ENCODE results near the gene NSUN4.
"Not testable (repeated sequence)": the region's sequence is repeated elsewhere in the genome, so short reads cannot be mapped to it uniquely, and the experiment has no call there.

The NSUN4 gene

DNA sequence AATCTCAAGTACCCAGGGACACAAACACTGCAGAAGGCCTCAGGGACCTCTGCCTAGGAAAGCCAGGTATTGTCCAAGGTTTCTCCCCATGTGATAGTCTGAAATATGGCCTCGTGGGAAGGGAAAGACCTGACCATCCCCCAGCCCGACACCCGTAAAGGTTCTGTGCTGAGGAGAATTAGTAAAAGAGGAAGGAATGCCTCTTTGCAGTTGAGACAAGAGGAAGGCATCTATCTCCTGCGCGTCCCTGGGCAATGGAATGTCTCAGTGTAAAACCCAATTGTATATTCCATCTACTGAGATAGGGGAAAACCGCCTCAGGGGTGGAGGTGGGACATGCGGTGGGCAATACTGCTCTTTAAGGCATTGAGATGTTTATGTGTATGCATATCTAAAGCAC is 10.8 kb upstream of the NSUN4 start:
- Histone ChIP-seq H3K27ac (ENCODE audit: low read length) (peak overlapping the region; percentile 100), H3K4me3 (ENCODE audit: low read length) (peak overlapping the region; percentile 95)

DNA sequence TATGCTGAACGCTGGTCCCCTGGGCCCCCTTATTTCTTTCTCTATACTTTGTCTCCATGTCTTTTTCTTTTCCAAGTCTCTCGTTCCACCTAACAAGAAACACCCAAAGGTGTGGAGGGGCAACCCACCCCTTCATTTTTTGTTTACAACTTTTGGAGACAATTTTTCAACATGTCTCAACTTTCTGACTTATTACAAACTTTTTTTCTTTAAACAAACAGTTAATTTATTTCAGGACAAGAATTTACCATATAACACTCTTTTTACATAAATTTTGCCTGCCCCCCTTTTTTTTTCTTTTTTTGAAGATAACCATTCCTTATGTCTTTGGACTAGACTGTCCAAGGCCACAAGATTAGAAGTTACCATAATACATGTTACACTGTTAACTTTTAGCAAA is 10.2 kb upstream of the NSUN4 start:
- Histone ChIP-seq H3K4me3 (ENCODE audit: low read length) (peak overlapping the region; percentile 95), H3K79me2 (ENCODE audit: low read length) (peaks cover 74% of the 10 kb centered on the region), H3K4me2 (ENCODE audit: low read length) (peak overlapping the region; percentile 82), H3K27ac (ENCODE audit: low read length) (peak overlapping the region; percentile 100), H3K9ac (ENCODE audit: low read length) (peak overlapping the region; percentile 95), H3K36me3 (replicated peaks; ENCODE audit: low read depth, low read length) (peaks cover 14% of the 10 kb centered on the region), H3K4me1 (ENCODE audit: low read length) (peaks cover 57% of the 10 kb centered on the region)
- H2AFZ ChIP-seq (ENCODE audit: low read depth, low read length); H3K9me3 ChIP-seq (ENCODE audit: insufficient read depth, low read length); H4K20me1 ChIP-seq (ENCODE audit: insufficient read depth, low read length); H3K27me3 ChIP-seq (ENCODE audit: low read depth, low read length): not testable (repeated sequence)

More for the DNA sequence above, 10.8 kb upstream of the NSUN4 start:
- H3K36me3 ChIP-seq (replicated peaks; ENCODE audit: low read depth, low read length) = peaks cover 19% of the 10 kb centered on the region
- H3K4me2 ChIP-seq (ENCODE audit: low read length) = peak overlapping the region; percentile 82
- not testable (repeated sequence) for H2AFZ ChIP-seq (ENCODE audit: low read depth, low read length); H3K27me3 ChIP-seq (ENCODE audit: low read depth, low read length); H3K9me3 ChIP-seq (ENCODE audit: insufficient read depth, low read length); H4K20me1 ChIP-seq (ENCODE audit: insufficient read depth, low read length)
- peaks cover 79% of the 10 kb centered on the region for H3K79me2 ChIP-seq (ENCODE audit: low read length)
- peak overlapping the region; percentile 95 for H3K9ac ChIP-seq (ENCODE audit: low read length)
- H3K4me1 ChIP-seq (ENCODE audit: low read length) = peaks cover 60% of the 10 kb centered on the region

GRCh38 chr1:46331786-46332540 is 8.6 kb upstream of the NSUN4 start:
- peak overlapping the region; percentile 65 for H3K4me2 ChIP-seq (ENCODE audit: low read length)
- peaks cover 63% of the 10 kb centered on the region for H3K79me2 ChIP-seq (ENCODE audit: low read length)
- peaks cover 46% of the 10 kb centered on the region for H3K4me1 ChIP-seq (ENCODE audit: low read length)
- H3K9ac ChIP-seq (ENCODE audit: low read length) = peak overlapping the region; percentile 100
- not testable (repeated sequence) for H3K27me3 ChIP-seq (ENCODE audit: low read depth, low read length); H3K36me3 ChIP-seq (replicated peaks; ENCODE audit: low read depth, low read length); H3K9me3 ChIP-seq (ENCODE audit: insufficient read depth, low read length); H4K20me1 ChIP-seq (ENCODE audit: insufficient read depth, low read length); H2AFZ ChIP-seq (ENCODE audit: low read depth, low read length)
- H3K4me3 ChIP-seq (ENCODE audit: low read length) = peak overlapping the region; percentile 95
- peak overlapping the region; percentile 100 for H3K27ac ChIP-seq (ENCODE audit: low read length)

DNA sequence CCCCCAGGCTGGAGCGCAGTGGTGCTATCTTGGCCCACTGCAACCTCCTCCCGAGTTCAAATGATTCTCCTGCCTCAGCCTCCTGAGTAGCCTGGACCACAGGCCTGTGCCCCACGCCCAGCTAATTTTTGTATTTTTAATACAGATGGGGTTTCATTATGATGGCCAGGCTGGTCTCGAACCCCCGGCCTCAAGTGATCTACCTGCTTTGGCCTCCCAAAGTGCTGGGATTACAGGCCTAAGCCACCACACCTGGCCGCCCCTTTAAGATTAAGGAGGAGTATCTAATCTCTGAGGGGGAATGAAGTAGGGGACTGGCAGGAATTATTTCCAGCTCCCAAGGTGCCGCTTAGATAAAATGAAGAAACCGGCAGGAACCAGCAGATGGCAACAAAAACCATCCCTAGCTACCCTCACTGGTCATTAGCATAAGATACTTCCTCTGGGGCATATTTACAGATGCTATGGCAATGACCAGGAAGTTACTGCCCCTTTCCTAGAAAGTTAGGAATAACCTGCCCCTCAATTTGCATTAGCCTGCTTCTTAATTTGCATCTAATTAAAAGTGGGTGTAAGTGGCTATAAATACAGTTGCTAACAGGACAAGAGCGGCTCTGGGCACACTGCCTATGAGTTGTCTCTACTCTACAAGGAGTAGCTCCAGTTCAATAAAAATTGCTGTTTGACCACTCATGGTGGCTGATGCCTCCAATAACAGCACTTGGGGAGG is 7.1 kb upstream of the NSUN4 start:
- no peak overlapping the region for H2AFZ ChIP-seq (ENCODE audit: low read depth, low read length)
- H3K9me3 ChIP-seq (ENCODE audit: insufficient read depth, low read length) = no peaks in the 10 kb centered on the region
- no peaks in the 10 kb centered on the region for H4K20me1 ChIP-seq (ENCODE audit: insufficient read depth, low read length)
- no peaks in the 10 kb centered on the region for H3K27me3 ChIP-seq (ENCODE audit: low read depth, low read length)
- H3K4me2 ChIP-seq (ENCODE audit: low read length) = peak overlapping the region; percentile 95
- H3K9ac ChIP-seq (ENCODE audit: low read length) = peak overlapping the region; percentile 96
- H3K4me3 ChIP-seq (ENCODE audit: low read length) = peak overlapping the region; percentile 72
- peaks cover 4% of the 10 kb centered on the region for H3K36me3 ChIP-seq (replicated peaks; ENCODE audit: low read depth, low read length)
- peaks cover 48% of the 10 kb centered on the region for H3K79me2 ChIP-seq (ENCODE audit: low read length)
- TF ChIP-seq, protein P1, sequence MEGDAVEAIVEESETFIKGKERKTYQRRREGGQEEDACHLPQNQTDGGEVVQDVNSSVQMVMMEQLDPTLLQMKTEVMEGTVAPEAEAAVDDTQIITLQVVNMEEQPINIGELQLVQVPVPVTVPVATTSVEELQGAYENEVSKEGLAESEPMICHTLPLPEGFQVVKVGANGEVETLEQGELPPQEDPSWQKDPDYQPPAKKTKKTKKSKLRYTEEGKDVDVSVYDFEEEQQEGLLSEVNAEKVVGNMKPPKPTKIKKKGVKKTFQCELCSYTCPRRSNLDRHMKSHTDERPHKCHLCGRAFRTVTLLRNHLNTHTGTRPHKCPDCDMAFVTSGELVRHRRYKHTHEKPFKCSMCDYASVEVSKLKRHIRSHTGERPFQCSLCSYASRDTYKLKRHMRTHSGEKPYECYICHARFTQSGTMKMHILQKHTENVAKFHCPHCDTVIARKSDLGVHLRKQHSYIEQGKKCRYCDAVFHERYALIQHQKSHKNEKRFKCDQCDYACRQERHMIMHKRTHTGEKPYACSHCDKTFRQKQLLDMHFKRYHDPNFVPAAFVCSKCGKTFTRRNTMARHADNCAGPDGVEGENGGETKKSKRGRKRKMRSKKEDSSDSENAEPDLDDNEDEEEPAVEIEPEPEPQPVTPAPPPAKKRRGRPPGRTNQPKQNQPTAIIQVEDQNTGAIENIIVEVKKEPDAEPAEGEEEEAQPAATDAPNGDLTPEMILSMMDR (IDR thresholded peaks at IDR 0.05; ENCODE audit: low read depth, low read length) = peak; percentile 53
- no peak for TF ChIP-seq EZH2phosphoT487 (IDR thresholded peaks at IDR 0.05; ENCODE audit: low read depth)
- H3K4me1 ChIP-seq (ENCODE audit: low read length) = peaks cover 32% of the 10 kb centered on the region
- peak overlapping the region; percentile 100 for H3K27ac ChIP-seq (ENCODE audit: low read length)

DNA sequence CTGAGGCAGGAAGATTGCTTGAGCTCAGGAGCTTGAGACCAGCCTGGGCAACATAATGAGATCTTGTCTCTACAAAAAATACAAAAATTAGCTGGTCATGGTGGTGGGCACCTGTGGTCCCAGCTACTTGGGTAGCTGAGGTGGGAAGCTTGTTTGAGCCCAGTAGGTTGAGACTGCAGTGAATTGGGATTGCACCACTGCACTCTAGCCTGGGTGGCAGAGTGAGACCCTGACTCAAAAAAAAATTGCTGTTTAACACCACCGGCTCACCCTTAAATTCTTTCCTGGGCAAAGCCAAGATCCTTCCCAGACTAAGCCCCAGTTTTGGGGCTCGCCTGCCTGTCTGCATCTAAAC is 6.6 kb upstream of the NSUN4 start:
- Histone ChIP-seq H3K4me1 (ENCODE audit: low read length) (peaks cover 33% of the 10 kb centered on the region), H4K20me1 (ENCODE audit: insufficient read depth, low read length) (no peaks in the 10 kb centered on the region), H3K4me2 (ENCODE audit: low read length) (peak overlapping the region; percentile 95), H2AFZ (ENCODE audit: low read depth, low read length) (no peak overlapping the region), H3K9ac (ENCODE audit: low read length) (peak overlapping the region; percentile 19; the same call in 1 of the 2 replicates), H3K36me3 (replicated peaks; ENCODE audit: low read depth, low read length) (peaks cover 4% of the 10 kb centered on the region), H3K79me2 (ENCODE audit: low read length) (peaks cover 42% of the 10 kb centered on the region), H3K4me3 (ENCODE audit: low read length) (peak overlapping the region; percentile 28; the same call in 1 of the 2 replicates), H3K9me3 (ENCODE audit: insufficient read depth, low read length) (no peaks in the 10 kb centered on the region), H3K27me3 (ENCODE audit: low read depth, low read length) (no peaks in the 10 kb centered on the region), H3K27ac (ENCODE audit: low read length) (peak overlapping the region; percentile 100)
- no peak for TF ChIP-seq EZH2phosphoT487 (IDR thresholded peaks at IDR 0.05; ENCODE audit: low read depth)
- TF ChIP-seq, protein P1 (IDR thresholded peaks at IDR 0.05; ENCODE audit: low read depth, low read length) = no peak

All from OCI-LY3 (cell line).